BE2C (cell line): Measurements from ENCODE around the gene CHCHD4.

ENCODE experiments used
- DNase-seq: peaks from one replicate; pipeline ENCODE4 v3.0.0-alpha.2; 2020
- H3K27me3 ChIP-seq: fragments of 250-450 bp; sonication (Bioruptor Pico); 2 replicates; pipeline ENCODE4 v1.5.1; 2020; ENCODE audit warnings: mild to moderate bottlenecking
- H3K36me3 ChIP-seq: fragments of 250-450 bp; sonication (Bioruptor Pico); 2 replicates; pipeline ENCODE4 v1.5.1; 2020; ENCODE audit warnings: mild to moderate bottlenecking
- H3K4me1 ChIP-seq: fragments of 250-450 bp; sonication (Bioruptor Pico); 2 replicates; pipeline ENCODE4 v1.5.1; 2020
- H3K4me3 ChIP-seq: 2 replicates; pipeline ENCODE4 v1.5.1; 2011; ENCODE audit warnings: low read depth, low read length
- H3K9me3 ChIP-seq: fragments of 250-450 bp; sonication (Bioruptor Pico); 2 replicates; pipeline ENCODE4 v1.5.1; 2020
- CTCF ChIP-seq: IDR thresholded peaks from 2 replicates; pipeline ENCODE4 v1.5.1; 2012; ENCODE audit warnings: mild to moderate bottlenecking, low read depth, low read length

Gene CHCHD4

DNA sequence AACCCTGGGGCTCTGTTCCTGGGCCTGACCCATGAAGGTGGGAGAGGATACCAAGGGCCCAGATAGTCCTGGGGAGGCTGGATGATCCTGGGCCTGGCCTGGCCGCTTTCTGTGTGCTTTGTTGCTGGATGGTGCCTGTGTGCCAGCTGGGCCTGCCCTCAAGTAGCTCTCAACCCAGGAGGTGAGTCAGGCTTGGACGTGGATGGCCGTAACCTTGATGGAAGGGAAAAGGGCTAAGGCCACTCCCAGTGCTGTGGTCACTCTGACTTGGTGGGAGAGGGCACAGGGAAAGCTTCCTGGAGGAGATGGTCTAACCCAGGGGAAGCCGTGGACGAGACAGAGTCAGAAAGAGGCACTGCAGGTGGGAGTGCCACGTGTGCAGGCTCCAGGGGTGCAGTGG is 9.6 kb upstream of the CHCHD4 start:
- no peak for DNase-seq
- Histone ChIP-seq H3K4me1 (no peaks in the 10 kb centered on the region), H3K36me3 (peaks cover 10% of the 10 kb centered on the region), H3K9me3 (no peaks in the 10 kb centered on the region), H3K4me3 (no peak overlapping the region), H3K27me3 (no peaks in the 10 kb centered on the region)
- no peak for TF ChIP-seq CTCF

- no peak for DNase-seq
- TF ChIP-seq CTCF: no peak
- H3K27me3 ChIP-seq: no peaks in the 10 kb centered on the region
- H3K36me3 ChIP-seq: peaks cover 11% of the 10 kb centered on the region
- H3K4me3 ChIP-seq: no peak overlapping the region
- no peaks in the 10 kb centered on the region for H3K4me1 ChIP-seq
- H3K9me3 ChIP-seq: no peaks in the 10 kb centered on the region
These were observed 9.2 kb upstream of the CHCHD4 start for GRCh38 chr3:14133876-14134275.

GRCh38 chr3:14133188-14133800 is 8.6 kb upstream of the CHCHD4 start:
- peaks cover 17% of the 10 kb centered on the region for H3K36me3 ChIP-seq

GRCh38 chr3:14132689-14133088 is 8.0 kb upstream of the CHCHD4 start:
- no peak for DNase-seq
- H3K27me3 ChIP-seq: no peaks in the 10 kb centered on the region
- peaks cover 23% of the 10 kb centered on the region for H3K36me3 ChIP-seq
- H3K9me3 ChIP-seq: no peaks in the 10 kb centered on the region
- TF ChIP-seq CTCF: no peak
- no peak overlapping the region for H3K4me3 ChIP-seq
- no peaks in the 10 kb centered on the region for H3K4me1 ChIP-seq

More at GRCh38 chr3:14133188-14133800, 8.6 kb upstream of the CHCHD4 start:
- TF ChIP-seq CTCF: no peak
- no peak for DNase-seq
- Histone ChIP-seq H3K9me3 (no peaks in the 10 kb centered on the region), H3K4me3 (no peak overlapping the region), H3K4me1 (no peaks in the 10 kb centered on the region), H3K27me3 (no peaks in the 10 kb centered on the region)

GRCh38 chr3:14132120-14132519 is 7.5 kb upstream of the CHCHD4 start:
- H3K27me3 ChIP-seq: no peaks in the 10 kb centered on the region
- DNase-seq: no peak
- no peaks in the 10 kb centered on the region for H3K4me1 ChIP-seq
- peaks cover 23% of the 10 kb centered on the region for H3K36me3 ChIP-seq
- H3K9me3 ChIP-seq: no peaks in the 10 kb centered on the region
- TF ChIP-seq CTCF: no peak
- H3K4me3 ChIP-seq: no peak overlapping the region

- Histone ChIP-seq H3K27me3 (no peaks in the 10 kb centered on the region), H3K4me1 (no peaks in the 10 kb centered on the region), H3K4me3 (no peak overlapping the region), H3K36me3 (peaks cover 23% of the 10 kb centered on the region), H3K9me3 (no peaks in the 10 kb centered on the region)
- TF ChIP-seq CTCF: no peak
- no peak for DNase-seq
These were observed 6.5 kb upstream of the CHCHD4 start for GRCh38 chr3:14131134-14131533.
